ENCODE data around the gene ATAD1.

DNA sequence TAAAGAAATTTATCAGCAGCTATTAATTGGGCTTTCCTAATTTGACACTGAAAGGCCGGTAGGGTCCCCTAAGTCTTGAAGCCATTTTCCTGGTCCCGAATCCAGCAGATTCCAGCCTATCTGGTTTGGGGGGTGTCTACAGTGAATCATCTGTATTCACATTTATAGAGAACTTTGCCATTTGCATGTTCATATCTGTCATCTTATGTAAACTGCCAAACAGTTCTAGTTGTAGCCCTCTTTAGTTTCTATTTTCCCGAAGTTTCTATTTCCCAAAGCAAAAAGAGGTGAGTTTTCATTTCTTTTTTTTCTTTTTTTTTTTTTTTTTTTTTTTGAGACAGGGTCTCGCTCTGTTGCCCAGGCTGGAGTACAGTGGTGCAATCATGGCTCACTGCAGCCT is 110.8 kb downstream of the ATAD1 start:
- TF ChIP-seq POLR2A (IDR thresholded peaks at IDR 0.05; ENCODE audit: low read depth, low read length) = no peak
- no peak for TF ChIP-seq POLR2AphosphoS5 (IDR thresholded peaks at IDR 0.05; ENCODE audit: low read depth, low read length)

All from GM12892 (cell line).